ENCODE measurements around the gene RASEF. TPM values are rescaled to one million over a fixed set of nuclear protein-coding genes. Genes with fewer than 3 reads are reported as not detected.

Gene RASEF
- total and polyA plus RNA-seq, 2 of the 13 experiments (the other 11 are each of a cell fraction or from before 2014, with no cell fraction given) = 0.07 TPM; not detected in 1

- H3K36me3 ChIP-seq (replicated peaks in 1 of 2; ENCODE audit: control insufficient read depth in 1 of 2, insufficient read depth in 2 of 2, low read length in 2 of 2) = no peaks in the 10 kb centered on the region
- H3K27me3 ChIP-seq (ENCODE audit: control insufficient read depth in 1 of 2, insufficient read depth in 2 of 2, low read length in 2 of 2) = no peaks in the 10 kb centered on the region; a peak in 1 of 5 replicates
- no peak for FAIRE-seq
- in situ Hi-C loops (cut with HindIII; ENCODE audit: extremely low pct_ligation_motif_present, low pct_unique_long_range_greater_than_20kb) (no loop called here), intact Hi-C loops (cut with micrococcal nuclease; ENCODE audit: unreplicated experiment) (no loop called here)
- H3K9ac ChIP-seq (ENCODE audit: insufficient read depth, low read depth, low read length) = no peak overlapping the region
- H4K20me1 ChIP-seq (ENCODE audit: insufficient read depth, low read length) = no peaks in the 10 kb centered on the region
- H3K79me2 ChIP-seq (ENCODE audit: insufficient read depth, low read length) = no peaks in the 10 kb centered on the region
- TF ChIP-seq SCMH1 (CRISPR knock-in tag; IDR thresholded peaks at IDR 0.05; ENCODE audit: borderline replicate concordance) = no peak
- no peaks in the 10 kb centered on the region for H3K4me1 ChIP-seq (ENCODE audit: insufficient read depth, low read length)
- H3K9me3 ChIP-seq (ENCODE audit: low read length) = no peaks in the 10 kb centered on the region
- H3K4me3 ChIP-seq (replicated peaks in 1 of 3; ENCODE audit: insufficient read depth in 1 of 3, low read depth in 2 of 3, low read length in 3 of 3) = no peak overlapping the region
- POLR2A ChIA-PET = no interaction called here
- H2AFZ ChIP-seq (ENCODE audit: low read length) = no peak overlapping the region
- BruUV-seq (replicated peaks) = no TSS peak
- no peak for DNase-seq (ENCODE audit: low spot score)
- CTCF ChIA-PET (ENCODE audit: low intra/inter-chr PET ratio, low total read pairs) = no interaction called here
- H3K4me2 ChIP-seq (ENCODE audit: low read depth, low read length) = no peak overlapping the region
- ATAC-seq = no peak
- 10% methylated on average over 5 of the region's 5 CpGs for WGBS (ENCODE audit: low lambda C conversion rate)
- no peak overlapping the region for H3K27ac ChIP-seq (ENCODE audit: extremely low read length, insufficient read depth, low read length)
Observed at GRCh38 chr9:83000765-83001164, 62.2 kb downstream of the RASEF start.

- no peaks in the 10 kb centered on the region for H3K9me3 ChIP-seq (ENCODE audit: low read length)
- H2AFZ ChIP-seq (ENCODE audit: low read length) = no peak overlapping the region
- POLR2A ChIA-PET = no interaction called here
- 0% methylated on average over 2 of the region's 2 CpGs for WGBS (ENCODE audit: low lambda C conversion rate)
- CTCF ChIA-PET (ENCODE audit: low intra/inter-chr PET ratio, low total read pairs) = no interaction called here
- BruUV-seq (replicated peaks) = no TSS peak
- no peak overlapping the region for H3K4me2 ChIP-seq (ENCODE audit: low read depth, low read length)
- ATAC-seq (no peak), FAIRE-seq (no peak), DNase-seq (ENCODE audit: low spot score) (no peak)
- H3K9ac ChIP-seq (ENCODE audit: insufficient read depth, low read depth, low read length) = no peak overlapping the region
- no peak overlapping the region for H3K27ac ChIP-seq (ENCODE audit: extremely low read length, insufficient read depth, low read length)
- H3K4me3 ChIP-seq (replicated peaks in 1 of 3; ENCODE audit: insufficient read depth in 1 of 3, low read depth in 2 of 3, low read length in 3 of 3) = no peak overlapping the region
- intact Hi-C loops (cut with micrococcal nuclease; ENCODE audit: unreplicated experiment) = no loop called here
- no peaks in the 10 kb centered on the region for H3K4me1 ChIP-seq (ENCODE audit: insufficient read depth, low read length)
- no peaks in the 10 kb centered on the region for H3K79me2 ChIP-seq (ENCODE audit: insufficient read depth, low read length)
- in situ Hi-C loops (cut with HindIII; ENCODE audit: extremely low pct_ligation_motif_present, low pct_unique_long_range_greater_than_20kb) = no loop called here
- H4K20me1 ChIP-seq (ENCODE audit: insufficient read depth, low read length) = no peaks in the 10 kb centered on the region
- H3K27me3 ChIP-seq (ENCODE audit: control insufficient read depth in 1 of 2, insufficient read depth in 2 of 2, low read length in 2 of 2) = no peaks in the 10 kb centered on the region; a peak in 1 of 5 replicates
- H3K36me3 ChIP-seq (replicated peaks in 1 of 2; ENCODE audit: control insufficient read depth in 1 of 2, insufficient read depth in 2 of 2, low read length in 2 of 2) = no peaks in the 10 kb centered on the region
- TF ChIP-seq THAP9 (CRISPR knock-in tag; IDR thresholded peaks at IDR 0.05; ENCODE audit: borderline replicate concordance) = no peak
- no peak for TF ChIP-seq ZNF839 (CRISPR knock-in tag; IDR thresholded peaks at IDR 0.05; ENCODE audit: borderline replicate concordance)
- TF ChIP-seq GPBP1L1 (CRISPR knock-in tag; IDR thresholded peaks at IDR 0.05) = no peak
- TF ChIP-seq PITX1 (CRISPR knock-in tag; IDR thresholded peaks at IDR 0.05) = no peak
- no peak for TF ChIP-seq HOXA9 (CRISPR knock-in tag; IDR thresholded peaks at IDR 0.05; ENCODE audit: borderline replicate concordance)
- TF ChIP-seq FOXP4 (CRISPR knock-in tag; IDR thresholded peaks at IDR 0.05) = no peak
- no peak for TF ChIP-seq THAP7 (CRISPR knock-in tag; IDR thresholded peaks at IDR 0.05)
- TF ChIP-seq SOX13 (IDR thresholded peaks at IDR 0.05) = no peak
- TF ChIP-seq SOX13 (CRISPR knock-in tag; conservative IDR thresholded peaks at IDR 0.05 in 1 of 2, IDR thresholded peaks at IDR 0.05 in 1 of 2) = no peak
Observed at GRCh38 chr9:82998409-82998808, 64.5 kb downstream of the RASEF start.

Measured in HepG2 (cell line).